DND-41 (cell line): ENCODE results near the gene NRCAM.

Source experiments
- EZH2 ChIP-seq: IDR thresholded peaks from 3 replicates; pipeline ENCODE4 v1.6.1; 2012; ENCODE audit warnings: borderline replicate concordance, low read depth, mild to moderate bottlenecking, moderate library complexity, low read length, inconsistent platforms; ENCODE audit not compliant: severe bottlenecking
- TF ChIP-seq, protein P1 (sequence below): IDR thresholded peaks from 2 replicates; pipeline ENCODE4 v1.5.1; 2012; ENCODE audit warnings: borderline replicate concordance, low read length, moderate library complexity, mild to moderate bottlenecking; ENCODE audit not compliant: poor library complexity, severe bottlenecking; ENCODE audit errors: extremely low read depth

DNA sequence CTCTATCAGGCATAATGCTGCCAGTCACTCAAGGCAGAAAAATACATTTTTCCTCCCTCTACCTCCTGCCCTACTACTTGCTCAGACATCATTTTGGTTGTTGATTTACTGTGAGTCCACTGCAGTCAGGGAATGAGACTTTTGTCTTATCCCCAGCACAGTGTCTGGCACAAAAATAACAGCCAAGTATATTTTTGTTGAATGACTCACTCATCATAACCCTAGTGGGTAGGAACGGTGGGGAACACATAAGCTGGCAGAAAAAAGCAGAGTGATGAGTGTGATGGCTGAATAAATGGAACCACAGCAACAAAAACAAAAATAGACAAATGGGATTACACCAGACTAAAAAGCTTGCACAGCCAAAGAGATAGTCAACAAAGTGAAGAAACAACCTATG lies 260.2 kb downstream of the NRCAM start:
- TF ChIP-seq, protein P1, sequence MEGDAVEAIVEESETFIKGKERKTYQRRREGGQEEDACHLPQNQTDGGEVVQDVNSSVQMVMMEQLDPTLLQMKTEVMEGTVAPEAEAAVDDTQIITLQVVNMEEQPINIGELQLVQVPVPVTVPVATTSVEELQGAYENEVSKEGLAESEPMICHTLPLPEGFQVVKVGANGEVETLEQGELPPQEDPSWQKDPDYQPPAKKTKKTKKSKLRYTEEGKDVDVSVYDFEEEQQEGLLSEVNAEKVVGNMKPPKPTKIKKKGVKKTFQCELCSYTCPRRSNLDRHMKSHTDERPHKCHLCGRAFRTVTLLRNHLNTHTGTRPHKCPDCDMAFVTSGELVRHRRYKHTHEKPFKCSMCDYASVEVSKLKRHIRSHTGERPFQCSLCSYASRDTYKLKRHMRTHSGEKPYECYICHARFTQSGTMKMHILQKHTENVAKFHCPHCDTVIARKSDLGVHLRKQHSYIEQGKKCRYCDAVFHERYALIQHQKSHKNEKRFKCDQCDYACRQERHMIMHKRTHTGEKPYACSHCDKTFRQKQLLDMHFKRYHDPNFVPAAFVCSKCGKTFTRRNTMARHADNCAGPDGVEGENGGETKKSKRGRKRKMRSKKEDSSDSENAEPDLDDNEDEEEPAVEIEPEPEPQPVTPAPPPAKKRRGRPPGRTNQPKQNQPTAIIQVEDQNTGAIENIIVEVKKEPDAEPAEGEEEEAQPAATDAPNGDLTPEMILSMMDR, result no peak
- TF ChIP-seq EZH2, result no peak
